Measurements from ENCODE around the gene MRPL50.
A peak's percentile ranks its signal among the peaks of the same experiment; 100 is the strongest.

MRPL50 gene

DNA sequence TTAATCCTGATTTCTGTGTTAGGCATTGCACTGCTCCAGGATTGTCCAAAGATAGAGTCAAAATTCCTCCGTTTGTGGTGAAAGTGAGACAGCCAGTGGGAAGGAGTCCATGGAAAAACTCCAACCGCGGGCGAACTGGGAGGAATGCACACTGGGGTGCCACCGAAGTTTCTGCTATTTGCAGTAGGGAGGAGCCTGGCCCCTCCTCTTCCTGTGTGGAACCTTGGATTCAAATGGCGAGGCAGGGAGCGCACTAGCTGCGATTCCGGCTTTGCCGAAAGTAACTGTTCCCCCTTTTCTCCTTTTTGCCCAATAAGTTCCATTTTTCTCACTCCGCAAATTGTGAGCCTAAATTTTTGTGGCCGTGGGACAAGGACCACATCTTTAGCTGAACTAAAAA lies 22.9 kb downstream of the MRPL50 start (continued):
- TF ChIP-seq ZBTB26 (tag by site-specific recombination; optimal IDR thresholded peaks at IDR 0.05): no peak
- TF ChIP-seq, protein P1, sequence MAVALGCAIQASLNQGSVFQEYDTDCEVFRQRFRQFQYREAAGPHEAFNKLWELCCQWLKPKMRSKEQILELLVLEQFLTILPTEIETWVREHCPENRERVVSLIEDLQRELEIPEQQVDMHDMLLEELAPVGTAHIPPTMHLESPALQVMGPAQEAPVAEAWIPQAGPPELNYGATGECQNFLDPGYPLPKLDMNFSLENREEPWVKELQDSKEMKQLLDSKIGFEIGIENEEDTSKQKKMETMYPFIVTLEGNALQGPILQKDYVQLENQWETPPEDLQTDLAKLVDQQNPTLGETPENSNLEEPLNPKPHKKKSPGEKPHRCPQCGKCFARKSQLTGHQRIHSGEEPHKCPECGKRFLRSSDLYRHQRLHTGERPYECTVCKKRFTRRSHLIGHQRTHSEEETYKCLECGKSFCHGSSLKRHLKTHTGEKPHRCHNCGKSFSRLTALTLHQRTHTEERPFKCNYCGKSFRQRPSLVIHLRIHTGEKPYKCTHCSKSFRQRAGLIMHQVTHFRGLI (tag by site-specific recombination; IDR thresholded peaks at IDR 0.05): no peak

DNA sequence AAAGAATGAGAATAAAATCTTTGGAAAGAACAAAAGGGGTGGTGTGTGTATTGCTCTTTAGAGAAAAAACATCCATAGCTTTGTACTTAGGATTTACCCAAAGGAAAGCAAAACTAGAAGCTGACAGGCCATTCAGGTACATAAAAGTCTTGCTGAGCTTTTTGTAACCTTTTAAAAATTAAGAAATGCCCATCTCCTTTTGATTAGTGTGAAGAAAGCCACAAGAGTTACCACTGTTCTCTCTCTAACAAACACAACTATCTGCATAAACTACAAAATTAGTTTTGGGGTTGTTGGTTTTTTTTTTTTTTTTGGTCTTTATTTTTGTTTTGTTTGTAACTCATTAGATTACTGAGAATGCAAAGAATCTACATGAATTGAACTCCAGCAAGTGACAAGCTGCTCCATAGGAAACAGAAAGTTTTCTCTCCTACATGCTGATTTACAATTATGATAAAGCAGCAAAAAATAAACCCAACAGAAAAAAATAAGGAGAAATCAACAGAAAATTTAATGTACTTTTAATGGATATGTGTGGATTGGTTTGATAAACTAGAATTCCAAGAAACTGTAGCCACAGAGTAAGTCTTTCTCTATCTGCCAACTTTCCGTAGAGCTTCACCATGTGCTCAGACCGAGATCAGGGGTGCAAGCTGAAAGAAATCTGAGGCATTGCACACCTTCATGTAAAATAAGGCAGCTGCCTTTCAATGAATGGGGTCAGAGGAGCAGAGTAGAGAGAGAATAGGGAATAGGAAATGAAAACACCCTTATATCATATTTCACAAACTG lies 25.9 kb downstream of the MRPL50 start:
- Histone ChIP-seq H3K9me3 (ENCODE audit: control insufficient read depth, insufficient read depth, low read depth, low read length) (no peaks in the 10 kb centered on the region), H3K27ac (ENCODE audit: extremely low read depth, low read depth, low read length) (no peak overlapping the region), H3K4me1 (ENCODE audit: control insufficient read depth, insufficient read depth, low read length) (no peaks in the 10 kb centered on the region), H3K36me3 (ENCODE audit: control insufficient read depth in 2 of 2, insufficient read depth in 1 of 2, low read length in 2 of 2) (no peaks in the 10 kb centered on the region), H3K4me3 (ENCODE audit: low read depth, low read length) (no peak overlapping the region)
- ChIA-PET POLR2A (no interaction called here), CTCF (interaction anchor here (0.7 to 7.2 kb wide), 3 partner anchors 16 to 317 kb away, joined by 3 to 38 read pairs (median 5); no protein-coding TSS in a partner anchor)
- TF ChIP-seq, protein P2, sequence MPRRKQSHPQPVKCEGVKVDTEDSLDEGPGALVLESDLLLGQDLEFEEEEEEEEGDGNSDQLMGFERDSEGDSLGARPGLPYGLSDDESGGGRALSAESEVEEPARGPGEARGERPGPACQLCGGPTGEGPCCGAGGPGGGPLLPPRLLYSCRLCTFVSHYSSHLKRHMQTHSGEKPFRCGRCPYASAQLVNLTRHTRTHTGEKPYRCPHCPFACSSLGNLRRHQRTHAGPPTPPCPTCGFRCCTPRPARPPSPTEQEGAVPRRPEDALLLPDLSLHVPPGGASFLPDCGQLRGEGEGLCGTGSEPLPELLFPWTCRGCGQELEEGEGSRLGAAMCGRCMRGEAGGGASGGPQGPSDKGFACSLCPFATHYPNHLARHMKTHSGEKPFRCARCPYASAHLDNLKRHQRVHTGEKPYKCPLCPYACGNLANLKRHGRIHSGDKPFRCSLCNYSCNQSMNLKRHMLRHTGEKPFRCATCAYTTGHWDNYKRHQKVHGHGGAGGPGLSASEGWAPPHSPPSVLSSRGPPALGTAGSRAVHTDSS (tag by site-specific recombination; IDR thresholded peaks at IDR 0.05): no peak
- TF ChIP-seq GFI1B (tag by site-specific recombination; IDR thresholded peaks at IDR 0.05) (no peak), ZNF510 (tag by site-specific recombination; IDR thresholded peaks at IDR 0.05; ENCODE audit: insufficient replicate concordance) (no peak), ZNF747 (tag by site-specific recombination; IDR thresholded peaks at IDR 0.05) (no peak), ZSCAN23 (tag by site-specific recombination; IDR thresholded peaks at IDR 0.05) (no peak), ZNF248 (tag by site-specific recombination; IDR thresholded peaks at IDR 0.05) (no peak)

DNA sequence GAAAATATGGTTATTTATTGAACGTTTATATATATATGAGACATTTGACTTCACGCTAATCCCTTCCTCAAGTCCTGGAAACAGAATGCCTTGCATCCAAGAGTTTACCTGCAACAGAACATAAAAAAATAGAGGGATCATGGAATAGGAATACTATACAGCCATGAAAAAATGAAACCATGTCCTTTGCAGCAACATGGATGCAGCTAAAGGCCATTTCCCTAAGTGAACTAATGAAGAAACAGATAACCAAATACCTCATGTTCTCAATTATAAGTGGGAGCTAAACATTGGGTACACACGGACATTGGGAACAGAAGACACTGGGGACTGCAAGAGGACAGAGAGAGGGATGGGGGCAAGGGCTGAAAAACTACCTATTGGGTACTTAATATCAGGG lies 26.6 kb downstream of the MRPL50 start:
- Histone ChIP-seq H3K9me3 (ENCODE audit: control insufficient read depth, insufficient read depth, low read depth, low read length) (no peaks in the 10 kb centered on the region), H3K4me1 (ENCODE audit: control insufficient read depth, insufficient read depth, low read length) (no peaks in the 10 kb centered on the region), H3K27ac (ENCODE audit: extremely low read depth, low read depth, low read length) (no peak overlapping the region), H3K4me3 (ENCODE audit: low read depth, low read length) (no peak overlapping the region), H3K36me3 (ENCODE audit: control insufficient read depth in 2 of 2, insufficient read depth in 1 of 2, low read length in 2 of 2) (no peaks in the 10 kb centered on the region)
- CTCF ChIA-PET: interaction anchor here (7.2 kb wide), 1 partner anchor 16 kb away, joined by 38 read pairs; no protein-coding TSS in a partner anchor
- POLR2A ChIA-PET: no interaction called here
- peak; percentile 39 for TF ChIP-seq ZNF146 (tag by site-specific recombination; IDR thresholded peaks at IDR 0.05)
- TF ChIP-seq ZSCAN16 (tag by site-specific recombination; IDR thresholded peaks at IDR 0.05): no peak

DNA sequence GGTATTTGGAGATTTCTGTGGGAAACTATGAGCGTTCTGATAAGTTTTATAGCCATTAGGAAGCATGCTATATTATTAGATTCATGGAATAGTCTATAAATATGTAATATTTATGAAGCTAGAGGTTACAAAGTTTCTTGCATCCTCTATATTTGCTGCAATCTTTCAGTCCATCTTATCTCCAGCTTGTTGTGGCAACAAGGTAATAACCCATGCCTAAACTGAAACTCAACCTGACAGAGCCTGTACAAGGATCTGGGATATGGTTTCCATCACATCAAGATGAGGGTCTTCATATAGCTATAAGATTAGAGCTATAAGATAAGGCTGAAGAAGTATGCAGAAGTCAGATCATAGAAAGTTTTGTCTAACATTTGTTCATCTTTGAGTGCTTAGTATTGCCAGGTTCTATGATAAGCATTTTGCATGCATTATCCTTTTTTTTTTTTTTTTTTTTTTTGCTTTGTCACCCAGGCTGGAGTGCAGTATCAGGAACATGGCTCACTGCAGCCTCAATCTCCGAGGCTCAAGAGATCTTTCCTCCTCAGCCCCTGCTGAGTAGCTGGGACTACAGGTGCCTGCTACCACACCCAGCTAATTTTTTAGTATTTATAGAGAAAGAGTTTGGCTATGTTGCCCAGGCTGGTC lies 28.4 kb downstream of the MRPL50 start:
- TF ChIP-seq ZNF175 (tag by site-specific recombination; IDR thresholded peaks at IDR 0.05): no peak
- TF ChIP-seq ZNF692 (tag by site-specific recombination; IDR thresholded peaks at IDR 0.05): no peak
- no peak for TF ChIP-seq MZF1 (tag by site-specific recombination; IDR thresholded peaks at IDR 0.05; ENCODE audit: borderline replicate concordance)
- TF ChIP-seq ZNF155 (tag by site-specific recombination; IDR thresholded peaks at IDR 0.05): no peak
- TF ChIP-seq GLIS2 (tag by site-specific recombination; IDR thresholded peaks at IDR 0.05): no peak
- TF ChIP-seq, protein P3, sequence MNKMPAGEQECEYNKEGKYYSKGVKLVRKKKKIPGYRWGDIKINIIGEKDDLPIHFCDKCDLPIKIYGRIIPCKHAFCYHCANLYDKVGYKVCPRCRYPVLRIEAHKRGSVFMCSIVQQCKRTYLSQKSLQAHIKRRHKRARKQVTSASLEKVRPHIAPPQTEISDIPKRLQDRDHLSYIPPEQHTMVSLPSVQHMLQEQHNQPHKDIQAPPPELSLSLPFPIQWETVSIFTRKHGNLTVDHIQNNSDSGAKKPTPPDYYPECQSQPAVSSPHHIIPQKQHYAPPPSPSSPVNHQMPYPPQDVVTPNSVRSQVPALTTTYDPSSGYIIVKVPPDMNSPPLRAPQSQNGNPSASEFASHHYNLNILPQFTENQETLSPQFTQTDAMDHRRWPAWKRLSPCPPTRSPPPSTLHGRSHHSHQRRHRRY (tag by site-specific recombination; IDR thresholded peaks at IDR 0.05): no peak
- ChIA-PET CTCF (interaction anchor here (1.0 to 7.2 kb wide), 2 partner anchors 18 to 58 kb away, joined by 4 to 38 read pairs; no protein-coding TSS in a partner anchor), POLR2A (interaction anchor here (0.7 kb wide), 1 partner anchor 93 kb away, joined by 5 read pairs; no protein-coding TSS in a partner anchor)

More for the DNA sequence above, 28.4 kb downstream of the MRPL50 start:
- Histone ChIP-seq H3K4me3 (ENCODE audit: low read depth, low read length) (no peak overlapping the region), H3K9me3 (ENCODE audit: control insufficient read depth, insufficient read depth, low read depth, low read length) (no peaks in the 10 kb centered on the region), H3K36me3 (ENCODE audit: control insufficient read depth in 2 of 2, insufficient read depth in 1 of 2, low read length in 2 of 2) (no peaks in the 10 kb centered on the region), H3K4me1 (ENCODE audit: control insufficient read depth, insufficient read depth, low read length) (no peaks in the 10 kb centered on the region), H3K27ac (ENCODE audit: extremely low read depth, low read depth, low read length) (no peak overlapping the region)

Measured in HEK293 (cell line).